ENCODE results near the gene ELL.
"Not testable (repeated sequence)": the region's sequence is repeated elsewhere in the genome, so short reads cannot be mapped to it uniquely, and the experiment has no call there.

DNA sequence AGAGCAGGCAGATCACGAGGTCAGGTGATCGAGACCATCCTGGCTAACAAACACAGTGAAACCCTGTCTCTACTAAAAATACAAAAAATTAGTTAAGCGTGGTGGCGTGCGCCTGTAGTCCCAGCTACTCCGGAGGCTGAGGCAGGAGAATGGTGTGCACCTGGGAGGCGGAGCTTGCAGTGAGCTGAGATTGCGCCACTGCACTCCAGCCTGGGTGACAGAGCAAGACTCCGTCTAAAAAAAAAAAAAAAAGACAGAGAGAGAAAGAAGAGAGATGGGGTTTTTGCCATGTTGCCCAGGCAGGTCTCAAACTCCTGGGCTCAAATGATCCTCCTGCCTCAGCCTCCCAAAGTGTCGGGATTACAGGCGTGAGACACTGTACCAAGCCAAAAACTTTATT, 116.1 kb downstream of the ELL start:
- TF ChIP-seq, protein P1, sequence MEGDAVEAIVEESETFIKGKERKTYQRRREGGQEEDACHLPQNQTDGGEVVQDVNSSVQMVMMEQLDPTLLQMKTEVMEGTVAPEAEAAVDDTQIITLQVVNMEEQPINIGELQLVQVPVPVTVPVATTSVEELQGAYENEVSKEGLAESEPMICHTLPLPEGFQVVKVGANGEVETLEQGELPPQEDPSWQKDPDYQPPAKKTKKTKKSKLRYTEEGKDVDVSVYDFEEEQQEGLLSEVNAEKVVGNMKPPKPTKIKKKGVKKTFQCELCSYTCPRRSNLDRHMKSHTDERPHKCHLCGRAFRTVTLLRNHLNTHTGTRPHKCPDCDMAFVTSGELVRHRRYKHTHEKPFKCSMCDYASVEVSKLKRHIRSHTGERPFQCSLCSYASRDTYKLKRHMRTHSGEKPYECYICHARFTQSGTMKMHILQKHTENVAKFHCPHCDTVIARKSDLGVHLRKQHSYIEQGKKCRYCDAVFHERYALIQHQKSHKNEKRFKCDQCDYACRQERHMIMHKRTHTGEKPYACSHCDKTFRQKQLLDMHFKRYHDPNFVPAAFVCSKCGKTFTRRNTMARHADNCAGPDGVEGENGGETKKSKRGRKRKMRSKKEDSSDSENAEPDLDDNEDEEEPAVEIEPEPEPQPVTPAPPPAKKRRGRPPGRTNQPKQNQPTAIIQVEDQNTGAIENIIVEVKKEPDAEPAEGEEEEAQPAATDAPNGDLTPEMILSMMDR (conservative IDR thresholded peaks at IDR 0.05), result not testable (repeated sequence)
- not testable (repeated sequence) for TF ChIP-seq EZH2 (IDR thresholded peaks at IDR 0.05; ENCODE audit: low read depth)
